Endothelial cell of hepatic sinusoid (primary cell): ENCODE data around the gene TMC5.

Experiments used
- in situ Hi-C: cut with HindIII; loops from 2 replicates; pipeline ENCODE4 v1.10.0; 2017; ENCODE audit warnings: low sequenced_read_pairs

The TMC5 gene

GRCh38 chr16:19525385-19525723, 107.7 kb downstream of the TMC5 start:
- in situ Hi-C loops = loop anchor here (25.0 kb wide), 1 partner anchor 563 kb away; no protein-coding TSS in a partner anchor

GRCh38 chr16:19527161-19527560, 109.5 kb downstream of the TMC5 start:
- in situ Hi-C loops = loop anchor here (25.0 kb wide), 1 partner anchor 565 kb away; no protein-coding TSS in a partner anchor

DNA sequence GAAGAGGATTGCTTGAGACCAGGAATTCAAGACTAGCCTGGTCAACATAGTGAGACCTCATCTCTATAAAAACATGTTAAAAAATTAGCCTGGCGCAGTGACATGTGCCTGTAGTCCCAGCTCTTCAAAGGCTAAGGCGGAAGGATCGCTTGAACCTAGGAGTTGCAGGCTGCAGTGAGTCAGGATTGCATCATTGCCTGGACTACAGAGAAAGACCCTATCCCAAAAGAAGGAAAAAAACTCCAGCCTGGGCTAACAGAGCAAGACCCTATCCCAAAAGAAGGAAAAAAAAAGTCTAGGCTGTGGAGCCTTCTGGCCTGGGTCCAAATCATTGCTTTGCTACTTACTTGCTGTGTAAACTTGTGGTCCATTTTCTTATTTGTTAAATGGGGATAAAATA, 111.0 kb downstream of the TMC5 start:
- in situ Hi-C loops = loop anchor here (25.0 kb wide), 1 partner anchor 566 kb away; no protein-coding TSS in a partner anchor

DNA sequence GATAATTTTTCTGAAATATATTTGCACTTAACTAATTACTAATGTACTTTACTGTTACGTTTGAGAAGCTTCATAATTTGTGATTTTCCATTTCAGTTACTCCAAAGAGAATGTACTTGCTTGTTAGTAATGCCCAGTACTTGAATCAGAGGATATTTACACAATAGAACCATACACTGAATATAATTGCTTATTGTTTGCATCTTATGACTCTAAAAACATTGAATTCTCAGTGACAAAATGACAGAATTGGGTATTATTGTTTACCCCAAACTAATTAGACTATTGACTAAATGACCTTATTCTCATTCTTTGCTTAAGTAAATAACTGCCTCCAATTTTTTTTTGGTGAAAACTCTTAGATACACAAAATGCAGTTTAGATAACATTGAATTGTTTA, 114.9 kb downstream of the TMC5 start:
- in situ Hi-C loops = loop anchor here (25.0 kb wide), 1 partner anchor 570 kb away; no protein-coding TSS in a partner anchor

- in situ Hi-C loops = loop anchor here (25.0 kb wide), 1 partner anchor 578 kb away; no protein-coding TSS in a partner anchor
These were observed 122.7 kb downstream of the TMC5 start for GRCh38 chr16:19540241-19540970.

- in situ Hi-C loops = loop anchor here (25.0 kb wide), 1 partner anchor 580 kb away; no protein-coding TSS in a partner anchor
These were observed 124.6 kb downstream of the TMC5 start for GRCh38 chr16:19542138-19542821.

DNA sequence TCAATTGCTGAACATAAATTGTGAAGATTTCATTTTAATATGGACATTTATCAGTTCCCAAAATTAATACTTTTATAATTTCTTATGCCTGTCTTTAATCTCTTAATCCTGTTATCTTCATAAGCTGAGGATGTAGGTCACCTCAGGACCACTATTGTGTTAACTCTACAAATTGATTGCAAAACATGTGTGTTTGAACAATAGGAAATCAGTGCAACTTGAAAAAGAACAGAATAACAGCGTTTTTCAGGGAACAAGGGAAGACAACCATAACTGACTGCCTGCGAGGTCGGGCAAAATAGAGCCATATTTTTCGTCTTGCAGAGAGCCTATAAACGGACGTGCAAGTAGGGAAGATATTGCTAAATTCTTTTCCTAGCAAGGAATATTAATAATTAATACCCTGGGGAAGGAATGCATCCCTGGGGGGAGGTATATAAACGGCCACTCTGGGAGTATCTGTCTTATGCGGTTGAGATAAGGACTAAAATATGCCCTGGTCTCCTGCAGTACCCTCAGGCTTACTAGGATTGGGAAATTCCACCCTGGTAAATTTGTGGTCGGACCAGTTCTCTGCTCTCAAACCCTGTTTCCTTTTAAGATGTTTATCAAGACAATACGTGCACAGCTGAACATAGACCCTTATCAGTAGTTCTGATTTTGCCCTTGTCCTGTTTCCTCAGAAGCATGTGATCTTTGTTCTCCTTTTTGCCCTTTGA, 125.8 kb downstream of the TMC5 start:
- in situ Hi-C loops = loop anchor here (25.0 kb wide), 1 partner anchor 581 kb away; no protein-coding TSS in a partner anchor

- in situ Hi-C loops = loop anchor here (25.0 kb wide), 1 partner anchor 586 kb away; no protein-coding TSS in a partner anchor
These were observed 130.5 kb downstream of the TMC5 start for GRCh38 chr16:19548144-19548543.
